BJ (cell line): Measurements from ENCODE around the gene ADGRL2. TPM values are rescaled to one million over a fixed set of nuclear protein-coding genes. Genes with fewer than 3 reads are reported as not detected.

Source experiments
- CTCF ChIA-PET: fragments of 350-600 bp; formaldehyde crosslinking; extraction: SDS; loops from one replicate; lab custom pipeline; 2021; ENCODE audit warnings: antibody characterized with exemption, inconsistent platforms; lab: Yijun Ruan, JAX
- POLR2A ChIA-PET: fragments of 300-600 bp; sonication (Branson Sonifier 250); formaldehyde crosslinking; extraction: SDS; loops from one replicate; lab custom pipeline; 2021; ENCODE audit warnings: antibody characterized with exemption; lab: Charles Lee
- DNase-seq: peaks from one replicate; pipeline ENCODE4 v3.0.0-alpha.2; 2011; ENCODE audit warnings: low read depth
- H3K27me3 ChIP-seq: 2 replicates; pipeline ENCODE4 v1.6.0; 2011; ENCODE audit warnings: low read length; ENCODE audit not compliant: control insufficient read depth, insufficient read depth
- H3K36me3 ChIP-seq: 2 replicates; pipeline ENCODE4 v1.5.1; 2011; ENCODE audit warnings: low read length; ENCODE audit not compliant: control insufficient read depth, insufficient read depth
- H3K4me3 ChIP-seq: 2 replicates; pipeline ENCODE4 v1.5.1; 2011; ENCODE audit warnings: low read depth, mild to moderate bottlenecking, control low read depth, low read length
- CTCF ChIP-seq: IDR thresholded peaks from 2 replicates; pipeline ENCODE4 v1.5.1; 2011; ENCODE audit warnings: low read depth, mild to moderate bottlenecking, control low read depth, inconsistent platforms, low read length, moderate library complexity; ENCODE audit not compliant: insufficient read depth
- polyA plus RNA-seq: library from polyadenylated mRNA; depleted of rRNA; stranded (reverse); fragments of >200 nt; gene quantifications from 2 replicates; pipeline ENCODE4 v1.2.3, GENCODE V29; 2011

ADGRL2 gene
- polyA plus RNA-seq, 1 experiment = 18.1 TPM

DNA sequence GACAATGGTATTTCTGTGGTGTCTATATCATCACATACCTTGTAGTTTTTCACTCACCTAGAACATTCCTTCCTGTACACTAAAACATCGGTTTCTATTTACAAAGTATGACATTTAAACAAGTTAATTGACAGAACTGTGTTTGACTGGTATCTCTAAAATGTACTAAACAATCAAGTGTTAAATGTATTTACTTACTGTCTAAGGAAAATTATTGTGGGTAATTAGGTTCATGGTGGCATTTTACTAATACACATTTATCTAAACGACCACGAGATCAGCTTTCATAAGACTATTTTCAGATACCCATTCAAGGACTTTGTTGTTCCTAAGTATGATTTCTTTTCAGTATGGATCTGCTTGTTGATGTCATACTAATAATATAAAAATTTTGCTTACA, 115.2 kb downstream of the ADGRL2 start:
- POLR2A ChIA-PET = no interaction called here
- DNase-seq = no peak
- CTCF ChIA-PET = no interaction called here
- no peaks in the 10 kb centered on the region for H3K36me3 ChIP-seq
- no peak for TF ChIP-seq CTCF
- H3K4me3 ChIP-seq = no peak overlapping the region
- H3K27me3 ChIP-seq = no peaks in the 10 kb centered on the region

DNA sequence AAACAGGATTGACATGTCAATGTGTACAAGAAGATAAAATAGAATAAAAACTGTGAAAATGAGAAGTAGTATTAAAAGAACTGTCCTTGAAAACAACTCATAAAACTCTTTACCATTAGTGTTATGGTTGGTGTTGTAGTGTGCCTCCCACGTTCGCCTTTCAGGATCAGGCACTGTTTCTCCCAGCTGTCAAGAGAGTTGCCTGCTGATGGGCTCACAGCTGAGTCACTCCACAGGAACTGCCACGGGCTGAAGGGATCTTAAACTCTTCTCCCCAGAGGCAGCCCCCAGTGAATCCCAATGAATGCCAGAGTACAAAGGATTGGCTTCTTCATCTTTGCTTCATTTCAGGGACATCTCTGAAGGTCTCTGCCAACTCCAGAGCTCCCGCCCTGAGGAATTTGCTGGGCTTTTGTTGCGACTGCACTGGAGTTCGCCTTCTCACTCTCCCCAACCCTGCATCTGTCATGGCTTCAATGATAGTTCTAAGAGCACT, 119.6 kb downstream of the ADGRL2 start:
- Histone ChIP-seq H3K27me3 (no peaks in the 10 kb centered on the region), H3K36me3 (no peaks in the 10 kb centered on the region), H3K4me3 (no peak overlapping the region)
- CTCF ChIA-PET = interaction anchor here (0.7 kb wide), 1 partner anchor 67 kb away, joined by 3 read pairs; no protein-coding TSS in a partner anchor
- no peak for TF ChIP-seq CTCF
- DNase-seq = no peak
- POLR2A ChIA-PET = no interaction called here

GRCh38 chr1:81920886-81921285, 120.2 kb downstream of the ADGRL2 start:
- H3K36me3 ChIP-seq = no peaks in the 10 kb centered on the region
- POLR2A ChIA-PET = no interaction called here
- no peak for TF ChIP-seq CTCF
- DNase-seq = no peak
- H3K4me3 ChIP-seq = no peak overlapping the region
- no peaks in the 10 kb centered on the region for H3K27me3 ChIP-seq
- CTCF ChIA-PET = interaction anchor here (0.7 kb wide), 1 partner anchor 66 kb away, joined by 3 read pairs; no protein-coding TSS in a partner anchor

- DNase-seq = no peak
- CTCF ChIA-PET = interaction anchor here (0.9 kb wide), 1 partner anchor 12 kb away, joined by 3 read pairs; no protein-coding TSS in a partner anchor
- H3K27me3 ChIP-seq = no peaks in the 10 kb centered on the region
- no peak for TF ChIP-seq CTCF
- POLR2A ChIA-PET = no interaction called here
- no peaks in the 10 kb centered on the region for H3K36me3 ChIP-seq
- no peak overlapping the region for H3K4me3 ChIP-seq
Measured at GRCh38 chr1:81921344-81921743, 120.6 kb downstream of the ADGRL2 start.

DNA sequence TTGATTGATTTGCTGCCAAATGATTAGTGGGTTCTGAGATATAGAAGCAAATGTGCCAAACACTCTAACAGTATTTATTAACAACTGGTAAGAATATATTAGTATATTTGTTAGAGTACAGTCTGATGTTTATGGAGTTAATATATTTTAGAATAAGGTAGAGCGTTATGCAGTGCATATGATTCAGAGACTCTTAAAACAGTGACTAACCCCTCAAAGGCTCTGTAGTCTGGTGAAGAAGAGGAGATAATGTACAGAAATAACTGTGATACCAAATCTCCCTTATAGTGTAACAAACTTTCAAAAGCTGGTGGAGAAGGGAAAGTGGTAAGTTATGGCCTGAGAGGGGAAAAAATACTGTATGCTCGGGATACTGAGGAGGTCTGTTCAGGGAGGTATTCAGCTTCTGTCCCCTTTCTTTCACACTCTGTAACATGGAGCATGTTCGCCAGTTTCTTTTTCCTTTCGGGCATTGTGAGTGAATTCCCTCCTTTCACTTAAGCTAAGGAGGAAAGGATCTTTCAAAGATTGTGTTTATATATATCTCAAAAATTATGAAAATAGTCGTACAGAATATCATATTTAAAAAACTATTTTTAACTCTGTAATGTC, 121.2 kb downstream of the ADGRL2 start:
- CTCF ChIA-PET = interaction anchor here (0.9 to 1.0 kb wide), 2 partner anchors 12 to 29 kb away, joined by 3 read pairs; no protein-coding TSS in a partner anchor
- H3K4me3 ChIP-seq = no peak overlapping the region
- POLR2A ChIA-PET = no interaction called here
- TF ChIP-seq CTCF = no peak
- DNase-seq = no peak
- H3K36me3 ChIP-seq = no peaks in the 10 kb centered on the region
- no peaks in the 10 kb centered on the region for H3K27me3 ChIP-seq
